ENCODE results near the gene NEUROG2. TPM values are rescaled to one million over a fixed set of nuclear protein-coding genes. Genes with fewer than 3 reads are reported as not detected.
A peak's percentile ranks its signal among the peaks of the same experiment; 100 is the strongest.

NEUROG2 gene
- not detected in 2 replicates for total RNA-seq

GRCh38 chr4:112516066-112516470, at the start of gene NEUROG2:
TSS of gene NEUROG2 (minus strand) at chr4:112516180. CDS start at chr4:112515475, 705 bp downstream.
- TF ChIP-seq, protein P1, sequence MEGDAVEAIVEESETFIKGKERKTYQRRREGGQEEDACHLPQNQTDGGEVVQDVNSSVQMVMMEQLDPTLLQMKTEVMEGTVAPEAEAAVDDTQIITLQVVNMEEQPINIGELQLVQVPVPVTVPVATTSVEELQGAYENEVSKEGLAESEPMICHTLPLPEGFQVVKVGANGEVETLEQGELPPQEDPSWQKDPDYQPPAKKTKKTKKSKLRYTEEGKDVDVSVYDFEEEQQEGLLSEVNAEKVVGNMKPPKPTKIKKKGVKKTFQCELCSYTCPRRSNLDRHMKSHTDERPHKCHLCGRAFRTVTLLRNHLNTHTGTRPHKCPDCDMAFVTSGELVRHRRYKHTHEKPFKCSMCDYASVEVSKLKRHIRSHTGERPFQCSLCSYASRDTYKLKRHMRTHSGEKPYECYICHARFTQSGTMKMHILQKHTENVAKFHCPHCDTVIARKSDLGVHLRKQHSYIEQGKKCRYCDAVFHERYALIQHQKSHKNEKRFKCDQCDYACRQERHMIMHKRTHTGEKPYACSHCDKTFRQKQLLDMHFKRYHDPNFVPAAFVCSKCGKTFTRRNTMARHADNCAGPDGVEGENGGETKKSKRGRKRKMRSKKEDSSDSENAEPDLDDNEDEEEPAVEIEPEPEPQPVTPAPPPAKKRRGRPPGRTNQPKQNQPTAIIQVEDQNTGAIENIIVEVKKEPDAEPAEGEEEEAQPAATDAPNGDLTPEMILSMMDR (IDR thresholded peaks at IDR 0.05; ENCODE audit: insufficient read depth, low read depth, low read length), result no peak
- DNase-seq (ENCODE audit: low read depth), result no peak
- peak within 1 kb of the TSS; percentile 58 for H3K4me3 ChIP-seq (ENCODE audit: low read depth, low read length)

DNA sequence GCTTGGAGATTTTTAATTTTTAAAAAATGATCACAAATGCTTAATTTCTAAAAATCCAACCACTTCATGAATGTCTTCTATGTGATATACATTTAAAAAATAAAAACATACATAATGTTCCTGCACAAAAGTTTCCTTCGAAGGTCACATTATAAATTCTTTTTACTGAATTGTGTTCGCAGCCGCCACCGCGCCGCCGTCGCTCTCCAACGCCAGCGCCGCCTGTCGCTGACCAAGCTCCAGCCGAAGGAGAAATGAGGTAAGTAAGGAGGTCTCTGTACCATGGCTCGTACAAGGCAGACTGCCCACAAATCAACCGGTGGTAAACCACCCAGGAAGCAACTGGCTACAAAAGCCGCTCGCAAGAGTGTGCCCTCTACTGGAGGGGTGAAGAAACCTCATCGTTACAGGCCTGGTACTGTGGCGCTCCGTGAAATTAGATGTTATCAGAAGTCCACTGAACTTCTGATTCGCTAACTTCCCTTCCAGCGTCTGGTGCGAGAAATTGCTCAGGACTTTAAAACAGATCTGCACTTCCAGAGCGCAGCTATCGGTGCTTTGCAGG, 48.8 kb upstream of the NEUROG2 start:
- DNase-seq (ENCODE audit: low read depth), result no peak
- TF ChIP-seq, protein P1 (IDR thresholded peaks at IDR 0.05; ENCODE audit: insufficient read depth, low read depth, low read length), result no peak

GRCh38 chr4:112563431-112564200, 47.6 kb upstream of the NEUROG2 start:
- no peak for DNase-seq (ENCODE audit: low read depth)
- TF ChIP-seq, protein P1 (IDR thresholded peaks at IDR 0.05; ENCODE audit: insufficient read depth, low read depth, low read length), result no peak
- H3K4me3 ChIP-seq (ENCODE audit: low read depth, low read length), result no peak overlapping the region

More for the DNA sequence above, 48.8 kb upstream of the NEUROG2 start:
- H3K4me3 ChIP-seq (ENCODE audit: low read depth, low read length), result no peak overlapping the region

GRCh38 chr4:112562254-112562879, 46.4 kb upstream of the NEUROG2 start:
- DNase-seq (ENCODE audit: low read depth), result no peak
- TF ChIP-seq, protein P1 (IDR thresholded peaks at IDR 0.05; ENCODE audit: insufficient read depth, low read depth, low read length), result no peak
- H3K4me3 ChIP-seq (ENCODE audit: low read depth, low read length), result no peak overlapping the region

- TF ChIP-seq, protein P1 (IDR thresholded peaks at IDR 0.05; ENCODE audit: insufficient read depth, low read depth, low read length), result no peak
- DNase-seq (ENCODE audit: low read depth), result no peak
- no peak overlapping the region for H3K4me3 ChIP-seq (ENCODE audit: low read depth, low read length)
Measured at GRCh38 chr4:112560084-112560483, 44.1 kb upstream of the NEUROG2 start.

GRCh38 chr4:112559053-112559452, 43.1 kb upstream of the NEUROG2 start:
- DNase-seq (ENCODE audit: low read depth), result no peak
- TF ChIP-seq, protein P1 (IDR thresholded peaks at IDR 0.05; ENCODE audit: insufficient read depth, low read depth, low read length), result no peak
- H3K4me3 ChIP-seq (ENCODE audit: low read depth, low read length), result no peak overlapping the region
